Endothelial cell of umbilical vein (primary cell): Measurements from ENCODE around the gene UGT2A3. TPM values are rescaled to one million over a fixed set of nuclear protein-coding genes. Genes with fewer than 3 reads are reported as not detected.

Experiments
- BruUV-seq: library from RNA; stranded (reverse); fragments of 400-500 nt; replicated peaks from 2 replicates; lab custom pipeline; 2021; lab: Mats Ljungman, UMichigan
- CTCF ChIA-PET: fragments of 300-600, 350-600 bp; sonication (Branson Sonifier 250); formaldehyde crosslinking; loops from one replicate; lab custom pipeline; 2021; ENCODE audit warnings: antibody characterized with exemption, inconsistent platforms; lab: Charles Lee
- POLR2A ChIA-PET: fragments of 300-600, 350-600 bp; sonication (Branson Sonifier 250); formaldehyde crosslinking; loops from one replicate; lab custom pipeline; 2021; ENCODE audit warnings: antibody characterized with exemption, inconsistent platforms; lab: Charles Lee
- DNase-seq: peaks from one replicate; pipeline ENCODE4 v3.0.0-alpha.2; 2011; ENCODE audit warnings: low read depth, low spot score
- FAIRE-seq: peaks from 2 replicates; lab custom pipeline; 2011; peaks lifted over from hg19 to GRCh38; lab: Jason Lieb, UNC
- H2AFZ ChIP-seq: 2 replicates; pipeline ENCODE4 v1.6.0; 2012; ENCODE audit warnings: low read depth, low read length, control low read depth, inconsistent platforms
- H3K27ac ChIP-seq: 2 replicates; pipeline ENCODE4 v1.5.1; 2011; ENCODE audit warnings: low read depth, mild to moderate bottlenecking, control low read depth, low read length, moderate library complexity; ENCODE audit not compliant: insufficient read depth
- H3K27me3 ChIP-seq, 2 experiments: 2 replicates each; pipeline versions ENCODE4 v1.6.0 to v1.6.1; 2011; ENCODE audit warnings: low read length in 2 of 2, mixed read lengths in 1 of 2; ENCODE audit not compliant: control insufficient read depth in 2 of 2, insufficient read depth in 2 of 2
- H3K36me3 ChIP-seq, 2 experiments: 2 replicates in 1 of 2; 3 replicates in 1 of 2; pipeline ENCODE4 v1.5.1; 2011; ENCODE audit warnings: low read length in 2 of 2, mild to moderate bottlenecking in 1 of 2, moderate library complexity in 1 of 2; ENCODE audit not compliant: control insufficient read depth in 2 of 2, insufficient read depth in 2 of 2; ENCODE audit errors: extremely low read depth in 1 of 2
- H3K4me1 ChIP-seq: 3 replicates; pipeline ENCODE4 v1.5.1; 2011; ENCODE audit warnings: mild to moderate bottlenecking, low read length; ENCODE audit not compliant: control insufficient read depth, insufficient read depth; ENCODE audit errors: extremely low read depth
- H3K4me2 ChIP-seq: 2 replicates; pipeline ENCODE4 v1.6.1; 2011; ENCODE audit warnings: low read length, control low read depth, mixed read lengths; ENCODE audit not compliant: insufficient read depth
- H3K4me3 ChIP-seq, 3 experiments: fragments of 200-600 bp in 1 of 3; sonication (generic), shearing (Covaris generic) in 1 of 3; replicated peaks in 1 of 3; 2 replicates each; pipeline ENCODE4 v1.5.1; 2011 to 2016; ENCODE audit warnings: control low read depth in 3 of 3, low read length in 3 of 3, mild to moderate bottlenecking in 2 of 3, inconsistent platforms in 1 of 3, low read depth in 1 of 3, moderate library complexity in 1 of 3; ENCODE audit not compliant: insufficient read depth in 1 of 3
- H3K79me2 ChIP-seq: 2 replicates; pipeline ENCODE4 v1.6.0; 2012; ENCODE audit warnings: low read length, inconsistent platforms; ENCODE audit not compliant: control insufficient read depth, insufficient read depth
- H3K9ac ChIP-seq: replicated peaks from 2 replicates; pipeline ENCODE3; 2011; ENCODE audit warnings: low read length, control low read depth; ENCODE audit not compliant: insufficient read depth; ENCODE audit errors: extremely low read depth
- H3K9me1 ChIP-seq: replicated peaks from 3 replicates; pipeline ENCODE4 v1.6.0; 2011; ENCODE audit warnings: mild to moderate bottlenecking, low read length; ENCODE audit not compliant: control insufficient read depth, insufficient read depth; ENCODE audit errors: extremely low read depth
- H3K9me3 ChIP-seq: replicated peaks from 2 replicates; pipeline ENCODE4 v1.5.1; 2012; ENCODE audit warnings: low read length, inconsistent platforms; ENCODE audit not compliant: control insufficient read depth, insufficient read depth
- H4K20me1 ChIP-seq: replicated peaks from 2 replicates; pipeline ENCODE3; 2011; ENCODE audit warnings: mild to moderate bottlenecking, low read length; ENCODE audit not compliant: control insufficient read depth, insufficient read depth; ENCODE audit errors: extremely low read depth
- FOS ChIP-seq: IDR thresholded peaks from 2 replicates; pipeline ENCODE4 v1.6.1; 2011; ENCODE audit warnings: mild to moderate bottlenecking, low read length, moderate library complexity, borderline replicate concordance; ENCODE audit not compliant: insufficient read depth
- GATA2 ChIP-seq: IDR thresholded peaks from 2 replicates; pipeline ENCODE4 v1.7.0; 2011; ENCODE audit warnings: low read depth, mild to moderate bottlenecking, moderate library complexity, mixed read lengths, low read length; ENCODE audit not compliant: insufficient read length, insufficient read depth
- JUN ChIP-seq: IDR thresholded peaks from 2 replicates; pipeline ENCODE4 v1.6.1; 2011; ENCODE audit warnings: borderline replicate concordance, low read depth; ENCODE audit not compliant: insufficient read length, insufficient read depth
- MYC ChIP-seq: IDR thresholded peaks from one replicate; pipeline ENCODE4 v1.6.1; 2011; ENCODE audit warnings: mild to moderate bottlenecking, low read depth, low read length
- POLR2A ChIP-seq: IDR thresholded peaks from 2 replicates; pipeline ENCODE4 v1.6.1; 2012; ENCODE audit warnings: low read depth, mild to moderate bottlenecking, control low read depth, low read length
- POLR2AphosphoS5 ChIP-seq: IDR thresholded peaks from 2 replicates; pipeline ENCODE4 v1.6.1; 2012; ENCODE audit warnings: low read depth, mild to moderate bottlenecking, control low read depth, low read length, moderate library complexity; ENCODE audit not compliant: insufficient read depth
- dilution Hi-C: fragments of 300-500 bp; cut with MboI; formaldehyde crosslinking; loops from one replicate; pipeline ENCODE4 v1.15.0; 2019; ENCODE audit warnings: low sequenced_read_pairs; ENCODE audit not compliant: extremely low pct_ligation_motif_present
- intact Hi-C: fragments of 100-400 bp; cut with micrococcal nuclease; formaldehyde crosslinking; loops from one replicate; pipeline ENCODE4 v1.10.0; 2022
- polyA plus RNA-seq, 4 experiments: library from polyadenylated mRNA; depleted of rRNA in 3 of 4; stranded (reverse) in 3 of 4; unstranded in 1 of 4; fragments of >200 nt; gene quantifications; 2 replicates each; pipeline versions ENCODE4 v1.2.1 to v1.2.3, GENCODE V29; 2011 to 2012; ENCODE audit warnings: missing spikeins in 1 of 4
- total RNA-seq: library from RNA; stranded (reverse); gene quantifications from 2 replicates; pipeline ENCODE4 v1.2.3, GENCODE V29; 2021
- TF ChIP-seq, protein P1 (sequence below), 2 donors: IDR thresholded peaks; 1 replicate in 1 of 2; 2 replicates in 1 of 2; pipeline ENCODE4 v1.5.1; 2011; ENCODE audit warnings: low read length in 2 of 2, mild to moderate bottlenecking in 2 of 2, moderate library complexity in 2 of 2, control low read depth in 1 of 2, inconsistent platforms in 1 of 2, low read depth in 1 of 2; ENCODE audit not compliant: insufficient read depth in 1 of 2; ENCODE audit errors: extremely low read depth in 1 of 2
- TF ChIP-seq, protein P2 (sequence below): IDR thresholded peaks from 2 replicates; pipeline ENCODE4 v1.6.1; 2011; ENCODE audit not compliant: insufficient read depth, insufficient read length

The UGT2A3 gene
- total and polyA plus RNA-seq, 2 donors (not counting 3 experiments of a cell fraction or from before 2014, with no cell fraction given), result not detected

DNA sequence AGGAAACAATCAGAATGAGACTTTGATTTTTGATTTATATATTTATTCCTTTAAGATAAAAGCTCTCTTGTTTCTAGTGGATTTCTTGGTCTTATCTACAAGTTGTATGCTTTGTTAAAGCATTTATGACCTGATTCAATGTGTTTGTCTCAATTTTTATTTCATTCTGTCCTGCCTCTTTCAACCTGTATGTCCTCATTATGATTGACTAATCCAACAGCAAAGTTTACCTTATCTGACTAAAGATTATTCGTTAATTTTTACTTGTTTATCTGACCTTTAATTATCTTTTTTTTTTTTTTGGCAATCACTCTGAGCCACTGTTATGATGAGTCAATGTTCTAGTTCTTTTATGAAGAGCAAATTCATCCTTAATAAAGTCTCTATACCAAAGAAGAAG is 54.9 kb downstream of the UGT2A3 start:
- CTCF ChIA-PET, result no interaction called here
- dilution Hi-C loops, result no loop called here
- peaks cover 2% of the 10 kb centered on the region for H3K9me3 ChIP-seq

More for the DNA sequence above, 54.9 kb downstream of the UGT2A3 start:
- no peaks in the 10 kb centered on the region for H3K9me1 ChIP-seq
- no TSS peak for BruUV-seq
- no peak overlapping the region for H3K27ac ChIP-seq
- H4K20me1 ChIP-seq, result no peaks in the 10 kb centered on the region
- no peaks in the 10 kb centered on the region for H3K36me3 ChIP-seq
- FAIRE-seq, result no peak
- H2AFZ ChIP-seq, result no peak overlapping the region
- H3K79me2 ChIP-seq, result no peaks in the 10 kb centered on the region
- intact Hi-C loops, result no loop called here
- DNase-seq, result no peak
- H3K9ac ChIP-seq, result no peak overlapping the region
- H3K4me1 ChIP-seq, result no peaks in the 10 kb centered on the region
- no peaks in the 10 kb centered on the region for H3K27me3 ChIP-seq
- POLR2A ChIA-PET, result no interaction called here
- no peak overlapping the region for H3K4me2 ChIP-seq
- H3K4me3 ChIP-seq, result no peak overlapping the region
- TF ChIP-seq FOS, result no peak
- no peak for TF ChIP-seq POLR2AphosphoS5
- no peak for TF ChIP-seq JUN
- TF ChIP-seq, protein P1, sequence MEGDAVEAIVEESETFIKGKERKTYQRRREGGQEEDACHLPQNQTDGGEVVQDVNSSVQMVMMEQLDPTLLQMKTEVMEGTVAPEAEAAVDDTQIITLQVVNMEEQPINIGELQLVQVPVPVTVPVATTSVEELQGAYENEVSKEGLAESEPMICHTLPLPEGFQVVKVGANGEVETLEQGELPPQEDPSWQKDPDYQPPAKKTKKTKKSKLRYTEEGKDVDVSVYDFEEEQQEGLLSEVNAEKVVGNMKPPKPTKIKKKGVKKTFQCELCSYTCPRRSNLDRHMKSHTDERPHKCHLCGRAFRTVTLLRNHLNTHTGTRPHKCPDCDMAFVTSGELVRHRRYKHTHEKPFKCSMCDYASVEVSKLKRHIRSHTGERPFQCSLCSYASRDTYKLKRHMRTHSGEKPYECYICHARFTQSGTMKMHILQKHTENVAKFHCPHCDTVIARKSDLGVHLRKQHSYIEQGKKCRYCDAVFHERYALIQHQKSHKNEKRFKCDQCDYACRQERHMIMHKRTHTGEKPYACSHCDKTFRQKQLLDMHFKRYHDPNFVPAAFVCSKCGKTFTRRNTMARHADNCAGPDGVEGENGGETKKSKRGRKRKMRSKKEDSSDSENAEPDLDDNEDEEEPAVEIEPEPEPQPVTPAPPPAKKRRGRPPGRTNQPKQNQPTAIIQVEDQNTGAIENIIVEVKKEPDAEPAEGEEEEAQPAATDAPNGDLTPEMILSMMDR (IDR thresholded peaks at IDR 0.05; ENCODE audit: extremely low read depth in 1 of 2, insufficient read depth in 1 of 2, low read depth in 1 of 2, low read length in 2 of 2), result no peak
- TF ChIP-seq MYC, result no peak
- TF ChIP-seq POLR2A, result no peak
- TF ChIP-seq, protein P2, sequence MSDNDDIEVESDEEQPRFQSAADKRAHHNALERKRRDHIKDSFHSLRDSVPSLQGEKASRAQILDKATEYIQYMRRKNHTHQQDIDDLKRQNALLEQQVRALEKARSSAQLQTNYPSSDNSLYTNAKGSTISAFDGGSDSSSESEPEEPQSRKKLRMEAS, result no peak
- TF ChIP-seq GATA2, result no peak
